Activated CD4-positive, CD25-positive, alpha-beta regulatory T cell (primary cell): ENCODE measurements around the gene CTIF.

Experiments
- DNase-seq, 4 experiments: peaks; one replicate each; lab custom pipeline; 2025; lab: John Stamatoyannopoulos, UW

Gene CTIF

DNA sequence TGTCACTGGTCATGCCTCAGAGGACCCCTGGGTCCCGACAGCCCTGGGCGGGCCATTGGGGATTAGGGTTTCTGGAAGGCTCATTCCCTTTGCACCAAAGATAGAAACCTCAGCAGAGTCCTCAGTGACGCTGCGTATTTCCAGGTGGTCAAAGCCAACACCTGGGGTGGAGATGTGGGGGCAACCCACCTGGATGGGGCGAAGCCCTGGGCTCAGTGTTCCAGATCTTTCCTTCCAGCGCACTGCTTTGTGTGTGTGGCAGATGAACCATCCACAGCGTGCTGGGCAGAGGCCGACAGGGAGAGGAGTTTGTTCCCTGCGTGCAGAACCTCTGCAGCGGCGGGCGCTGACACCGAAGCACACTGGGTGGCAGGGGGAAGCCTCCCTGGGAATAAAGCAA is 143.9 kb downstream of the CTIF start:
- DNase-seq = no peak

DNA sequence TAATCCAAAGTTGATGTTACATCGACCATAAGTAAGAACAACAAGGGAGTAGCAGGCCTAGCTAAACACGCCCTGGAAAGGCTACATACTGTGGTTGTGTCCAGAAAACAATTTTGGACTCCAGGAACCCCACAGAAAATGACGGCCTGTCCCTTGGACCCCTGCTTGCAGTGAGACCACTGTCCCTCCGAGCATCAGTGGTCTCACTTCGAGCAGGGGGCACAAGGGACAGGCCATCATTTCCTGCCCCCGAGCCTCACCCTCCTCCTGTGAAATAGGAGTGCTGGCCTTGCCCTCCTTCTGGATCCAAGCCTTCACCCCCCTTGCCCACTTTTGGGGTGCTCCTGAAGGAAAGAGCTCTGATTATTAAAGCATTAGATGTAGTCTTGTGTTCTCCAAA is 144.4 kb downstream of the CTIF start:
- DNase-seq = no peak

DNA sequence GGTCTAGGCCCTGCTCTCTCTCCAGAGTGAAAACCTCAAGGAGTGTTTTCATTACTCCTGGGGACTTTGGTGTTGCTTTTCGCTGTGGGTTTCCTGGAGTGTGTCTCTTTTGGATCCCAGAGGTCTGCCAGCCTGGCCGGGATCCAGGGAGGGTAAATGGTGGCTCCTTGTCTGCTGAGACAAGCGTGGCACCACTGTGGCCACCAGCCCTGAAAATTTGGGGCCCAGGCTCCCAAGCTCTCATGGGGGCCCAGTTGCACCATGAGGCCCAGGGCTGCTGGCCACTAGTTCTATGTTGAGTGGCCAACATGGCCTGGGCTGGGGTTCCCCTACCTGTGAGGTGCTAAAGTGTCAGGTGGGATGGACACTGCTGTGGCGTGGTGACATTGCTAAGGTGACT is 144.8 kb downstream of the CTIF start:
- DNase-seq = no peak

DNA sequence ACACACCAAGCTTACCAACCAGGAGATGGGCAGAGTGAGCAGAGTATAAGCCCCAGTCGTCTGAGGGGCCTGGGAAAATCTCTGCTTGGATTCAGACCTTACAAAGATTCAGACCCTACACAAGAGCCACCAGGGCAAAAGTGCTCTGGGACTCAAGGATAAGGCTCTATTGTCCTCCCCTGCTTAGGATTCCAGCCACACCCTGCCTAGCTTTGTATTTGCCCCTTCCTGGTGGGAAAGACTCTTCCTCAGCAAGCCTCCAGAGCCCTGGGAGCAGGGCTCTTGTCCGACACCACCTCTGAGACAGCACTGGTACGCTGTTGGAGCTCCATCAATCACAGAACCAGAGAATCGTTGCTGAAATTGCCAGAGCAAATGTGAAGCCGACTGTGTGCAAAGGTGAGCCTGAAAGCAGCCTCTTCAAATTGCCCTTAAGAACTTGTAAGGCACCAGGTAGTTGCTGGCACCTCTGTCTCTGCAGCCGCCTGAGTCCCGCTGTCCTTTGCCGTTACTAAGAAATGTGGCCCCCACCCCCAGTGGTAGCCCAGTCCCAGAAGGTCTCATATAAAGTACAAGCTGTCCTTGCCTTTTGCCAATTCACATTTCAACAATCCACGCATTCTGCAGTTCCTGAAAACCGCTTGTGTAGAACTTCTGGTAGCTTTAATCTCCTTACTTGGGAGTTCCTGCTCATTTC is 148.7 kb downstream of the CTIF start:
- DNase-seq = no peak

DNA sequence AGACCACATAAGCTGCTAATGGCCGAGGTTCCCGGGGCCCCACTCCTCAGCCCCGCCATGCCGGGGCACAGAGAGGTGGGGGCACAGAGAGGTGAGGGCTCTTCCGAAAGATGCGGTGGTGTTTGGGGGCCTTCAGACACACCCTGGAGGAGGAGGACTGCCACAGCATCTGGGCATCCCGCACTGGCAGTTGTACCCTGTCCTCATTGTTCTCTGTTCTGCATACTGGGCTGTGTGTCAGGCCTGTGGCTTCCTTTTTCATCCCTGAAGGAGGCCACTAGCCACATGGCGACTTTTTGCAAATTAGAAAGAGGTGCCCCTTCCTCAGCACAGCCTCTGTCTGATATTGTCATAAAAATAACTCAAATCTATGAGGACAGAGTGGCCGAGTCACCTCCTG is 150.1 kb downstream of the CTIF start:
- no peak for DNase-seq

DNA sequence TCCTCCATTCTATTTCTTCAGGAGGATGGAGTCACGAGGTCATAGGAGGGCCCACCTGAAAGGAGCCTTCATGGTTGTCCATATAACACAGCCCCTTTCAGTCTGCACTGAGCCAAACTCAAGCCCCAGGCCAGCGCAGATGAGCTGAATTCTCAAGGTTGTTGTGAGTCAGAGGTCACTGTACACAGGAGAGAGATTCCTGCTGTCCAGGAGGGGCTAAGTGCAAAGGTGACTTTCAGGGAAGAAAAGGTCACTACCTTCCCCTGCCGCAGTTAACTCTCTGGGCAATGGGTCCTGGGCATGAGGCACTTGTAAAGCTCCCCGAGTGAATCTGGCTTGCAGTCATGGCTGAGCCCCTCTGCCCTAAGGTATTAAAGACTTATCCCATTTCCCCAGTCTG is 150.7 kb downstream of the CTIF start:
- DNase-seq = no peak

DNA sequence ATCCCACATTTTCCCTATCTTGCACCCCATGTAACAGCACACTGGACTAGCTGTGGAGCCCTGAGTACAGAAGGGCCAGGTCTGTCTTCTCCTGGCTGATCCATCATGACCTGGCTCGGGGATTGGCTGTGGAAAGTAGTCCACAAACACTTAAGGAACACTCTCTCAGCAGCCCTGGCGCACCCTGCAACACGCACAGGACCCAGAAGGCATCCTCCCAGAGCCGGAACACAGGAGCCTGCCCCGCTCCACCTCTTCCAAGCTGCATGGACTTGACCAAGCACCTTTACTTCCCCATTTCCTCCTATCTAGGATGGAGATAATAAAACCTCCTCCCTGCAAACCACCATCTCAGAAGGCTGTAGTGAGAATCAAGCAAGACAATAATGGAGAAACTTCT is 151.7 kb downstream of the CTIF start:
- DNase-seq = no peak

DNA sequence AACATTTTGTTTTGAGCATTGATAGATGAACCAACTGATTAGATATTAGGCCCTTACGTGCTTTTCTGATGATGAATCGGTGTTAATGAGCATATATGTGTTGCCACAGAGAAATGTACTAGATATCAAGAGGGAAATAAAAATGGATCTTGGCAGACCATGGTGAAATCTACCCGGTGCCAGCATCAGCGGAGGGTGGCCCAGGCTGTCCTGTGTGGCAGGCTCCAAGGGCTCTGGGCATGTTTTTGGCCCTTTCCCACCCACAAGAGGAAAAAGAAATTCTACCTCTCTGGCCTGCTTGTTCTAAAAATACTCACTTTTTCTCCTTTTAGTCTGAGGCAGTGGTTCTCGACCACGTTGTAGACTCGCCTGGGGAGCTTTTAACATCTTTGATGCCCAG is 154.2 kb downstream of the CTIF start:
- DNase-seq = no peak

DNA sequence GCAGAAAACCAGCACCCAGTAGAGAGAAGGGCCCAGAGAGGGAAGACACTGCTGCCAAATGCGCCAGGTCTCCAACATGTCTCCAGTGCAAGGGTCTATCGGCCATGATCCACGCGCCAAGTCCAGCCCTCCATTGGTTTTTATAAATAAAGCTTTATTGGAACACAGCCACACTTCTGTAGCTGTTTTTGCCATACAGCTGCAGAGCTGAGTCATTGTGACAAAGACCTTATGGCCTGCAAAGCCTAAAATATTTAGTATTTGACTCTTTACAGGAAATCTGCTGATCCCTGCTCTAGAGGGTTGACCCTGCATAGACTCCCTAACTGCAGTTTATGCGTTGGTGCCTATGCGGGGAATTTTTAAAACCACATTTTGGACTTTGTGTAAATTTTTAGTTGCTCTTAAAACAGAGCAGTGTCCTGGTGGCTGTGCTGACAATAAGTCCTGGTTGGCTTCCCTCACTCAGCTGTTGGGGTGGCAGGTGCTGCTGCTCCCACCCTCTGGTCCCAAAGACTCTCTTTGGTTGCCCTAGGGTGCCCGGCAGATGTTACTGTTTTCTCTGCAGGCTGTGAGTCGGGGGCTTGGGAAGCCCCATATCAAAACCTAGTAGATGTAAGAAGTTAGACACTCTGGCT is 154.9 kb downstream of the CTIF start:
- DNase-seq = no peak

DNA sequence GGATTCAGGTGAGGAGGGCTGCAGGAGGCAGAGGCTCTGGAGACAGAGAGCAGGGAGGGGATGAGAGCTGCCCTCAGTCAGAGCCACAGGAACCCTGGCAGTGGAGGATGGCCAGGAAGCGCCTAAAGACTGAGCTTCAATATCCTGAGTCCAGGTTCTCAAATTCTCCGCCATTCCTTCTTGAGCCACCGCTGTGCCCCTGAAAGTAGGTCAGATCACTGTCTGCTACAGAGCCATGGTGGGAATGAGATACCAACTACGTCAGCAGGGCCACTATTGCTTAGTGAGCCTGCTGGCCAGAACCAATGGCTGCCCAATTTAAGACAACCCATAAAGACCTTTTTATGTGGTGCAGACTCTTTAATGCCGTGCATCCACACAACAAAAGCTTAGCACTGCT is 155.5 kb downstream of the CTIF start:
- no peak for DNase-seq

DNA sequence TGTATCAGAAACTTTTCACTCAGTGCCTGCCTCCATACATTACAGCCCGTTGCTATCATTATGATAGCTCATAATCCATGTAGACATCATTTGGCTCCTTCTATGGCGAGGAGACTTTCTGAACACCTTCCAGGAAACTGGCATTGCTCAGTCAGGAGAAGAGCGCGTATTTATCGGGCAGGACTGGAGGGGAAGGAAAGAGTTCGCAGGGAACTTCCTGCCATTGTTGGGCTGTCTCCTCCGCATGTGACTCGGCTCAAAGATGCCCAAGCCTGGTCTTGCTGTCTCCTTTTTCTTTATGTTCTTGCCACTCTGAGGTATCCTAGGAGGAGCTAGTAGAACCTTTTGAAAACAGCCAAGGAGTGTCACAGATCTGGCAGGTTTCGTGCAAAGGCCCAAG is 156.8 kb downstream of the CTIF start:
- DNase-seq = no peak

DNA sequence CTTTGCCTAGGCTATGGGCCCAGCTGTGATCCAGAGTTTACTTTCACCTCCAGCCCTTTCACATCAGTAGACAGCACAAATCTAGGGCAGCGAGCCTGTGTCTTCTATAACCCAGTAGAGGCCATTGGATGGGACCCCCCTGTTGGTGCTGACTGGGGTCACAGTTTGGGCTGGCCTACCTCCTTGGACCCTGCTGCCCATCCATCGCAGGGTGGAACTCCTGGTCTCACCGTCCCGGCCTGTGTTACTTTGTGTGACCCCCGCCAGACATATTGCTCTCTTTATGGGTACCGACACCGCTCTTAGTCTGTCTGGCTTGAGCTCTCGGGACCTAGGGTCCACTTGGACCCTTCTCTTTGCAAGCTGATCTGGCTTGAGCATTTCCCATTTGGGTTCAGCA is 157.4 kb downstream of the CTIF start:
- no peak for DNase-seq

DNA sequence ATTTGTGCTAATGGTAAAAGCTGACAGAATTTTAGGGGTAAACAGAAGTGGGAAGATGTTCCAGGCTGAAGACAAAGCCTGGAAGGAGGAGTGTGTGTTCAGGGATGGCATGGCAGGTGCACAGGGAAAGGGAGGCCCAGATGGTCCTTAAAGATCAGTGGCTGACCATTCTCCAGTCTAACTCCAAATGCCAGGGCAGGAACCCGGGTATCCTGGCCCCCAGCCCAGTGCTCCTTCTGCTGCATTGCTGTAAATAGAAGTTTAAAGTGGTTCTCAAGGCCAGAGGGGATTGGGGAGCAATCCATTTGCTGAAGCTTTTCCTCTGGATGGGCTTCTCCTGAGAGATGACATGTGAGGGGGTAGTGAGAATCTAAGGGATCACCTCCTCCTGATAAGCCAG is 158.6 kb downstream of the CTIF start:
- no peak for DNase-seq

DNA sequence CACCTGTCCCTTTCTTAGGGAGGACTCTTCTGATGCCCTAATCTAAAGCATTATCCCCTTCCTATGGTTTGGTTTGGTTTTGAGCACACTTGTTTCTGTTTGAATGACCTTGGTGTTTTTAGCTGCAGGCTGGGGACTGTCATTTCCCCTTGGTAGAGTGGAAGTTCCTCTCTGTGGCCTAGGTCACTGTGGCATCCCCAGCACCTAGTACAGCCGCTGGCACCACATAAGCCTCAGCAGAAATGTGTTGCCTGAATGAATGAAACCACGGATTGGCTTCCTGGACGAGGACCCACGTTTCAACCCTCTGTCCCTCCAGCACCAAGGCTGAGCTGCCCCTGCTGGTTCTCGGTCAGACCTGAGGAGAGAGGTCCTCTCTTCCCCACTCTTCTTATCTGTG is 159.9 kb downstream of the CTIF start:
- DNase-seq = no peak

DNA sequence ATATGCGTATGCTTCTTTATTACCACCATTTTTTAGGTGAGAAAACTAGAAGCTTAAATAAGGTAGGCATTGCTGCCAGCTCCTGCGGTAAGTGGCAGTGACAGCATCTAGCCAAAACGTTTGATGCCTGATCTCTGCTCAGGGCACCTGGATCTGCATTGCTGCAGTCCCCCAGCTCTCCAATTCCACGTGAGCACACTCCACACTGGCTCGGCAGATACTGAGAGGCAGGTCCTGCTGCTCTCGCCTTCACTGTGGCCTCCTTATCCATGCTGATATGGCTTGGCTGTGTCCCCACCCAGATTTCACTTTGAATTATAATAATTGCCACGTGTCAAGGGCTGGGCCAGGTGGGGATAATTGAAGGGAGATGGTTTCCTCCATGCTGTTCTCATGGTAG is 160.9 kb downstream of the CTIF start:
- DNase-seq = no peak

DNA sequence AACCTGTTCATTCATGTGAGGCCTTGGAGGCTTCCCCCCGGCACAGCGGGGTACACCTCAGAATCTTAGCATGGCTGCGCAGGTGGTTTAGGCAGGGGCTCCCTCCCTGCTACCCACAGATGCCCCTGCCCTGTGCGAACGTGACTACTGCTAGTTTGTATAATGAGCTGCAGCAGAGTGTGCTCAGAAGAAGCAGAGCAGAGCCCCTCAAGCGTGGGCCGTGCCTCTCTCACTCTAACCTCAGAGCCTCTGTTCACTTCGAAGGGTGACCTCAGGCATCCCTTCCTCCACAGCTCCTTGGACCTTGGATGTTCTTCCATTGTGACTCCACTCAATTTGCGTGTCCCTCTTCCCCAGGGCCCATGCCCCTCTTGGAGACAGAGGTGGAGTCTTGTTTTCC is 161.6 kb downstream of the CTIF start:
- DNase-seq = no peak

DNA sequence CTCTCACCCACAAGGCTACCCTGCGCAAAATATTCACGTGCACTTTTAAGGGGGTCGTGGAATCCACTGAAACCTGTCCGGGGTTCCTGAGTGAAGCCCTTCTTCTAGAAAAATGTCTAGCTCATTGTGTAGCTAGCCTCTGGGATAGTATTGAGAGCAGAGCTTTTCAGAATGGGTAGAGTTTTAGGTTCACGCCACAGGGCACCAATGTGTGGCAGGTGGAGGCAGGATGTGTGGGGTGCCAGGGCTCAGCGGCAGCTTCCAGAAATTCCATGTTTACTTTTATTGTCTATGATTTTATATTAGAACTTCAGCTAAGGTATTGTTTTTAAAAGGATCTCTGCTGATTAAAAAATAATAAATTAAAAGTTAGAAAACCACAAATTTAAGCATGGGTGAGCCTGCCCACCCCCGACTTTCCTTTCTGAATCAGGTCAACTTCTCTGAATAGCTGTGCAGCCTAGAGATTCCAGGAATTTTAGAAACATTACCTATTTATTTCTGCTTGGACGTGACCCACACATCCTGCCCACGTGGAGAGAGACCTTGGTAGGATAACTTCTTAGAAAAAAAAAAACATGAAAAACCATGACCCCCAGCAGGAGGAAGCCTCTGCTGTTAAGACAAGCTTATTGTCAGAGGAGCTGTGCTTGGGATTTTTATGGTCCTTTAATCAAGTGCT is 163.7 kb downstream of the CTIF start:
- no peak for DNase-seq

DNA sequence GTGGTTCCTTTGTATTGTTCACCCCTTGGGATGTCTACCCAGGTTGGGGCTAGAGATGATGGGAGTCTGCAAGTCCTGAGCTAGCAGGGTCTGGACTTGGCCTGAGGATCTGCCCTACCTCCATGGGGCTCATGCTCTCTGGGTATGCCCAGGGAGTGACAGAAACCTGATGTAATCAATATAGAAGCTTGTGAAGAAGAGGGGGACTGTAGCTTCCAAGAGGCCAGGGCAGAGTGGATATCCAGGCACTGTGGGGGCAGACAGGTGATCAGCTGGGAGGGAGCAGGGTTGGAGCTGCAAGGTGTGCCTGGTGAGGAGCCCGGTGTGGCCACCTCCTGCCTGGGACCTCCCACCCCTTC is 164.2 kb downstream of the CTIF start:
- DNase-seq = no peak

DNA sequence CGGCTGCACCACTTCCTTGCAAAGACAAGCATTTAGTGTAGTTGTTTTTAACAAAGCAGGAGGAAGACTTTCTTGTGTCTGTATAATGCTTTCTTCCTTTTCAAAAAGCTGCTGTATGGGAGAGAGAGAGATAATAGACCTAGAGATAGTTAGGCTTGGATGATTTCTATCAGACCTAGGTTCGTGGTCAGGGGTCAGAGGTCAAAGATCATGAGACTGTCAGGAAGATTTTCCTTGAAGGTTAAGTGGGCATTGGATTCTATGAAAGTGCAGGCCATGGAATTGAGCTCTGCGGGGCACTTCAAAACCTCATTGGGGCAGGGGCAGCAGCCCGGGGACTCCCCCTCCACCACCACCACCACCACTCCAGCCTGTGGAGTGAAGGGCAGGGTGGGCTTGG is 164.6 kb downstream of the CTIF start:
- DNase-seq = no peak

DNA sequence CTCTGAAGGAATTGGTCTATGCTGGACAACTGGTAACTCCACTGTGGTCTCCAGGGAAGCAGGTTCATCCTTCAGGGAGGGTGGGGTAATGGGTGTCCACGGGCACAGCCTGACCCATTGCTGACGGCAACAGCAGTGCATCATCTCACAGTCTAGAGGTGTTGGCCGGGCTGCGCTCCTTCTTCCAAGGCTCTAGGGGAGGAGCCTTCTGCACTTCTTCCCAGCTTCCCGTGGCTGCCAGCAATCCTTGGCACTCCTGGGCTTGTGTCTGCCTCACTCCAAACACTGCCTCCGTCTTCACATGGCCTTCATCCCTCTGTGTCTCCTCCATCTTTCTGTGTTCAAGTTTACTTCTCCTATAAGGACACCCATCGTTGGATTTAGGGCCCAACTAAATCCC is 166.2 kb downstream of the CTIF start:
- DNase-seq = no peak

DNA sequence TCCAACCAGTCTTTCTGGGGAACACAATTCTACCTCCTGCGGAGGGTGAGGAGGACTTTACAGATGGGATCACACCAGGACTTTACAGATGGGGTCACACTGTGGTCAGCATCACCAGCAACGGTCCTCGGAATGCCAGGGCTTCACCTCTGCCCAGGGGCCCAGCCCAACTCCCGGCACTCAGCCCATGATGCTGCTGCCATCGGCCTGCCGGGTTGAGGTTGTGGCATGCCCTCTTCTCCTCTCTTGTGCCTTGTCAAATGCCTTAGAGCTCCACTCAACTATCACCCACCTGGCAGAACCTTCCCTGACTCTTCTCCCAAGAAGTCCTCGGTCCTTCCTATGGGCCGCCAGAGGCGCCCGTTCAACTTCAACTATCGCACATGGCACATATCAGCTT is 166.7 kb downstream of the CTIF start:
- no peak for DNase-seq

DNA sequence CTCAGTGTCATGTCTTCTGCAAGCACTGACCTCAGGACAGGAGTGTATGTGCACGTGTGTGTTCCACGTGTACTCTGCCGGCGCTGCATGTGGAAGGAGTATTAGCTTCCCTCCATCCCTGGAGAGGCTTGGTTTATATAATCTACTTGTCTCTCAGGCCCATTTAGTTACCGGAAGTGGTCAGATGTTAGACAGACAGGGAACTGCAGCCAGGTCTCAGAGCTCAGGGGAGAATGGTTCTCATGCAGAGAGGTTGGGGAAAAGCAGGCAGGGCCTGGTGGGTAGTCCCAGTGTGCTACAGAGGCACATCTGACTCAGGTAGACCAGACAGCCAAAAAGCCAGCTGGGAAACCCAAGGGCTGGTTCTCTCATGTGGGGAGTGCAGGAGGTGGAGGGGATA is 167.9 kb downstream of the CTIF start:
- DNase-seq = no peak

DNA sequence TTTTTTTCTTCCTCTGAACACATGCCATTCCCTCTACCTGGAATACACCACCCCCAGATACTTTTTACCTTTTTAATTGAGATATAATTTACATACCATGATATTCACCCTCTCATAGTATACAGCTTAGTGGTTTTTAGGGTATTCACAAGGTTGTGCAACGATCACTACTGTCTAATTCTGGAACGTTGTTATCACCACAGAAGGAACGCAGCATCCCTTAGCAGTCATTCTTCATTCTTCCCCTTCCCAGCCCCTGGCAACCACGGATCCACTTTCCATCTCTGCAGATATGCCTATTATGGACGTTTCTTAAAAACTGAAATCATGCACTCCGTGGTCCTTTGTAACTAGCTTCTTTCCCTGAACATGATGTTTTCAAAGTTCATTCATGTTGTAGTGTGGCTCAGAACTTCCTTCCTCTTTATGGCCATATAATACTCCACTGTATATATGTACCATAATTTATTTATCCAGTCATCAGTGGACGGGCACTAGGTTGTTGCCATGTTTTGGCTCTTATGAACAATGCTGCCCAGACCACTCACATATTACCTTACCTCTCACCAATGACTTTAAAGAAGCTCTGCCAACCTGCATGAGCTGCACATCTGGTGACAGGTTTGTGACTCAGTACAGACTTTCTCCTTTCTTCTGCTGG is 168.9 kb downstream of the CTIF start:
- DNase-seq = no peak
